Sigmoid colon (tissue), 7 donors: ENCODE data around the gene KRT72. TPM values are rescaled to one million over a fixed set of nuclear protein-coding genes. Genes with fewer than 3 reads are reported as not detected.

Experiments used
- DNase-seq: peaks from one replicate; pipeline ENCODE4 v3.0.0-alpha.2; 2019
- H3K27ac ChIP-seq, 4 donors: fragments of 200-600 bp; sonication (generic); one replicate each; pipeline ENCODE4 v1.5.1; 2016 to 2019; ENCODE audit warnings: mild to moderate bottlenecking in 1 of 4
- H3K27me3 ChIP-seq, 3 donors: fragments of 200-600 bp; sonication (generic); one replicate each; pipeline ENCODE4 v1.5.1; 2019; ENCODE audit warnings: mild to moderate bottlenecking in 1 of 3
- H3K36me3 ChIP-seq, 4 donors: fragments of 200-600 bp; sonication (generic); one replicate each; pipeline ENCODE4 v1.5.1; 2016 to 2019
- H3K4me1 ChIP-seq, 4 donors: fragments of 200-600 bp; sonication (generic); one replicate each; pipeline ENCODE4 v1.5.1; 2017 to 2019
- H3K4me3 ChIP-seq, 4 donors: fragments of 200-600 bp; sonication (generic); one replicate each; pipeline ENCODE4 v1.5.1; 2017 to 2019; ENCODE audit warnings: mild to moderate bottlenecking in 2 of 4, moderate library complexity in 1 of 4
- H3K9me3 ChIP-seq, 4 donors: fragments of 200-600 bp in 3 of 4; sonication (generic) in 3 of 4; one replicate each; pipeline versions ENCODE4 v1.5.1 to v1.6.1; 2013 to 2019
- EP300 ChIP-seq, 4 donors: sonication (generic); formaldehyde crosslinking; IDR thresholded peaks; one replicate each; pipeline ENCODE4 v1.6.1; 2017; ENCODE audit warnings: antibody characterized with exemption in 4 of 4
- POLR2A ChIP-seq, 2 donors: fragments of 450-650 bp; IDR thresholded peaks; one replicate each; pipeline ENCODE4 v1.6.1; 2016; ENCODE audit warnings: antibody characterized with exemption in 2 of 2, mild to moderate bottlenecking in 2 of 2, moderate library complexity in 2 of 2
- POLR2AphosphoS5 ChIP-seq, 4 donors: sonication (generic); formaldehyde crosslinking; IDR thresholded peaks; one replicate each; pipeline ENCODE4 v1.6.1; 2017; ENCODE audit warnings: antibody characterized with exemption in 4 of 4
- WGBS, 2 donors: extraction: QIAGEN DNeasy Blood & Tissue Kit; methylation state at CpG; one replicate each; pipeline ENCODE4 v1.1.7; 2013; 5-methylcytosine and 5-hydroxymethylcytosine counted together
- intact Hi-C: fragments of 100-400 bp; cut with DNase I; formaldehyde crosslinking; loops from one replicate; pipeline ENCODE4 v1.15.1; 2023
- polyA plus RNA-seq, 3 donors: library from polyadenylated mRNA; stranded (reverse); fragments of 200-250 nt; gene quantifications; one replicate each; pipeline ENCODE4 v1.2.3, GENCODE V29; 2013
- total RNA-seq, 4 donors: library from RNA; depleted of rRNA; stranded (reverse); fragments of >200 nt; gene quantifications; one replicate each; pipeline ENCODE4 v1.1.0, GENCODE V29; 2016
- TF ChIP-seq, protein P1 (sequence below), 4 experiments: fragments of 450-650 bp in 3 of 4; fragments of 200-600 bp in 1 of 4; IDR thresholded peaks; one replicate each; pipeline ENCODE4 v1.5.1; 2016 to 2019; ENCODE audit warnings: antibody characterized with exemption in 4 of 4, mild to moderate bottlenecking in 3 of 4, moderate library complexity in 2 of 4
- donor health status: healthy with polysubstance abuse.
- donor health status: Bipolar disorder and iron deficiency.
- donor health status: healthy.

Gene KRT72
- total and polyA plus RNA-seq, 7 donors: 0.79 TPM; not detected in 6

DNA sequence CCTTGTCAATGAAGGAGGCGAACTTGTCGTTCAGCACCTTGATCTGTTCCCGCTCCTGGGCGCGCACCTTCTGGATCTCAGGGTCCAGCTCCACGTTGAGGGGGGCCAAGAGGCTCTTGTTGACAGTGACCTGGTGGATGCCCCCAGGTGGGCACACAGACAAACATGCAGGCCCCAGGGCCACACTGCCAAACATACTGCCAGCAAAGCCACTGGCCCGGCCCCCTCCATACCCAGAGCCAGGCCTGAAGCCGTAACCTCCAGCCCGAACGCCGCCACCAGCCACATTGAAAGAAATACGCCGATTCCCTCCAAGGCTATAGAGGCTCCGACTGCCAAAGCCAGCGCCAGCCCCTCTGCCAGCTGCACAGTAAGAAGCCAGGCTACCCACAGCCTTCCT lies 28.0 kb downstream of the KRT72 start:
- WGBS, 2 donors: 90 to 93% methylated on average over 15 of the region's 15 CpGs

GRCh38 chr12:52570511-52570910 lies 30.8 kb downstream of the KRT72 start:
- no peaks in the 10 kb centered on the region for H3K36me3 ChIP-seq
- no peak for DNase-seq
- 93% methylated on average over 10 of the region's 10 CpGs for WGBS, 2 donors
- no peak overlapping the region for H3K4me3 ChIP-seq
- intact Hi-C loops: loop anchor here (10.0 kb wide), 1 partner anchor 404 kb away; no protein-coding TSS in a partner anchor
- H3K27ac ChIP-seq: no peak overlapping the region
- no peaks in the 10 kb centered on the region for H3K4me1 ChIP-seq
- H3K27me3 ChIP-seq: no peaks in the 10 kb centered on the region
- TF ChIP-seq EP300 (IDR thresholded peaks at IDR 0.05): no peak
- no peak for TF ChIP-seq POLR2AphosphoS5 (IDR thresholded peaks at IDR 0.05)
- no peak for TF ChIP-seq POLR2A (IDR thresholded peaks at IDR 0.05)
- TF ChIP-seq, protein P1, sequence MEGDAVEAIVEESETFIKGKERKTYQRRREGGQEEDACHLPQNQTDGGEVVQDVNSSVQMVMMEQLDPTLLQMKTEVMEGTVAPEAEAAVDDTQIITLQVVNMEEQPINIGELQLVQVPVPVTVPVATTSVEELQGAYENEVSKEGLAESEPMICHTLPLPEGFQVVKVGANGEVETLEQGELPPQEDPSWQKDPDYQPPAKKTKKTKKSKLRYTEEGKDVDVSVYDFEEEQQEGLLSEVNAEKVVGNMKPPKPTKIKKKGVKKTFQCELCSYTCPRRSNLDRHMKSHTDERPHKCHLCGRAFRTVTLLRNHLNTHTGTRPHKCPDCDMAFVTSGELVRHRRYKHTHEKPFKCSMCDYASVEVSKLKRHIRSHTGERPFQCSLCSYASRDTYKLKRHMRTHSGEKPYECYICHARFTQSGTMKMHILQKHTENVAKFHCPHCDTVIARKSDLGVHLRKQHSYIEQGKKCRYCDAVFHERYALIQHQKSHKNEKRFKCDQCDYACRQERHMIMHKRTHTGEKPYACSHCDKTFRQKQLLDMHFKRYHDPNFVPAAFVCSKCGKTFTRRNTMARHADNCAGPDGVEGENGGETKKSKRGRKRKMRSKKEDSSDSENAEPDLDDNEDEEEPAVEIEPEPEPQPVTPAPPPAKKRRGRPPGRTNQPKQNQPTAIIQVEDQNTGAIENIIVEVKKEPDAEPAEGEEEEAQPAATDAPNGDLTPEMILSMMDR (IDR thresholded peaks at IDR 0.05): no peak
- no peaks in the 10 kb centered on the region for H3K9me3 ChIP-seq

More for the DNA sequence above, 28.0 kb downstream of the KRT72 start:
- H3K36me3 ChIP-seq: no peaks in the 10 kb centered on the region
- TF ChIP-seq, protein P1 (IDR thresholded peaks at IDR 0.05): no peak
- TF ChIP-seq POLR2AphosphoS5 (IDR thresholded peaks at IDR 0.05) (no peak), EP300 (IDR thresholded peaks at IDR 0.05) (no peak), POLR2A (IDR thresholded peaks at IDR 0.05) (no peak)
- DNase-seq: peak; percentile 38
- H3K9me3 ChIP-seq: no peaks in the 10 kb centered on the region
- H3K27ac ChIP-seq: no peak overlapping the region
- H3K27me3 ChIP-seq: no peaks in the 10 kb centered on the region
- no peaks in the 10 kb centered on the region for H3K4me1 ChIP-seq
- intact Hi-C loops: loop anchor here (10.0 kb wide), 1 partner anchor 401 kb away; no protein-coding TSS in a partner anchor
- H3K4me3 ChIP-seq: no peak overlapping the region

GRCh38 chr12:52568111-52568510 lies 33.2 kb downstream of the KRT72 start:
- H3K4me1 ChIP-seq: no peaks in the 10 kb centered on the region
- H3K36me3 ChIP-seq: no peaks in the 10 kb centered on the region
- H3K27ac ChIP-seq: no peak overlapping the region
- DNase-seq: no peak
- TF ChIP-seq POLR2AphosphoS5 (IDR thresholded peaks at IDR 0.05) (no peak), POLR2A (IDR thresholded peaks at IDR 0.05) (no peak), EP300 (IDR thresholded peaks at IDR 0.05) (no peak)
- TF ChIP-seq, protein P1 (IDR thresholded peaks at IDR 0.05): no peak
- 83 to 85% methylated on average over 12 of the region's 12 CpGs for WGBS, 2 donors
- H3K27me3 ChIP-seq: no peaks in the 10 kb centered on the region
- intact Hi-C loops: no loop called here
- no peaks in the 10 kb centered on the region for H3K9me3 ChIP-seq
- H3K4me3 ChIP-seq: no peak overlapping the region

DNA sequence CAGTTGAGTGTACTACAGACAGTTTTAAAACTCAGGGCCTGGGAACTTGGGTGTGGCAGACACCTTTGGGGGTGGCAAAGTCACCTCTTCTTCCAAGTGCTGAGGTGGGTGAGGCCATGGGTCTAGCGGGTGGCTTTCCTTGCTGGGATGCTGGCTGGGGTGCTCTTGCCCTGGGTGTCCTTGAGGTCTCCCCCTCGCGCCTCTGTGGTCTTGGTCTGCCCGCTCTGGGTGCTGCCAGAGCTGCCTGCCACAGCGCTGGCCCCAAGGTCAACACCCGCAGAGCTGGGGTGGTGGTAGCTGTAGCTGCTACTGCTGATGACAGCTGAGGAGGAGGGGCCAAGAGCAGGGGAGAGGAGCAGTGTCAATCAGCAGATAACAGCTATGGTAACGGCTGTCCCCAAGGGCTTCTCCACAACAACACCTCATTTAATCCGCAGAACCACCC lies 34.4 kb downstream of the KRT72 start:
- H3K9me3 ChIP-seq: no peaks in the 10 kb centered on the region
- 54 to 70% methylated on average over 8 of the region's 8 CpGs for whole genome bisulfite sequencing, 2 donors
- intact Hi-C loops: no loop called here

More for the DNA sequence above, 34.4 kb downstream of the KRT72 start:
- H3K4me3 ChIP-seq: no peak overlapping the region
- no peaks in the 10 kb centered on the region for H3K36me3 ChIP-seq
- H3K27me3 ChIP-seq: no peaks in the 10 kb centered on the region
- H3K27ac ChIP-seq: no peak overlapping the region
- TF ChIP-seq POLR2A (IDR thresholded peaks at IDR 0.05) (no peak), POLR2AphosphoS5 (IDR thresholded peaks at IDR 0.05) (no peak), EP300 (IDR thresholded peaks at IDR 0.05) (no peak)
- TF ChIP-seq, protein P1 (IDR thresholded peaks at IDR 0.05): no peak
- no peak for DNase-seq
- no peaks in the 10 kb centered on the region for H3K4me1 ChIP-seq
